ENCODE results near the gene CHPF2.

- TF ChIP-seq CTCF (IDR thresholded peaks at IDR 0.05) (no peak), POLR2A (IDR thresholded peaks at IDR 0.05) (no peak)
Observed at GRCh38 chr7:151242159-151243044, 10.1 kb downstream of the CHPF2 start.
